ENCODE results near the gene LOXHD1. TPM values are rescaled to one million over a fixed set of nuclear protein-coding genes. Genes with fewer than 3 reads are reported as not detected.

Gene LOXHD1, protein sequence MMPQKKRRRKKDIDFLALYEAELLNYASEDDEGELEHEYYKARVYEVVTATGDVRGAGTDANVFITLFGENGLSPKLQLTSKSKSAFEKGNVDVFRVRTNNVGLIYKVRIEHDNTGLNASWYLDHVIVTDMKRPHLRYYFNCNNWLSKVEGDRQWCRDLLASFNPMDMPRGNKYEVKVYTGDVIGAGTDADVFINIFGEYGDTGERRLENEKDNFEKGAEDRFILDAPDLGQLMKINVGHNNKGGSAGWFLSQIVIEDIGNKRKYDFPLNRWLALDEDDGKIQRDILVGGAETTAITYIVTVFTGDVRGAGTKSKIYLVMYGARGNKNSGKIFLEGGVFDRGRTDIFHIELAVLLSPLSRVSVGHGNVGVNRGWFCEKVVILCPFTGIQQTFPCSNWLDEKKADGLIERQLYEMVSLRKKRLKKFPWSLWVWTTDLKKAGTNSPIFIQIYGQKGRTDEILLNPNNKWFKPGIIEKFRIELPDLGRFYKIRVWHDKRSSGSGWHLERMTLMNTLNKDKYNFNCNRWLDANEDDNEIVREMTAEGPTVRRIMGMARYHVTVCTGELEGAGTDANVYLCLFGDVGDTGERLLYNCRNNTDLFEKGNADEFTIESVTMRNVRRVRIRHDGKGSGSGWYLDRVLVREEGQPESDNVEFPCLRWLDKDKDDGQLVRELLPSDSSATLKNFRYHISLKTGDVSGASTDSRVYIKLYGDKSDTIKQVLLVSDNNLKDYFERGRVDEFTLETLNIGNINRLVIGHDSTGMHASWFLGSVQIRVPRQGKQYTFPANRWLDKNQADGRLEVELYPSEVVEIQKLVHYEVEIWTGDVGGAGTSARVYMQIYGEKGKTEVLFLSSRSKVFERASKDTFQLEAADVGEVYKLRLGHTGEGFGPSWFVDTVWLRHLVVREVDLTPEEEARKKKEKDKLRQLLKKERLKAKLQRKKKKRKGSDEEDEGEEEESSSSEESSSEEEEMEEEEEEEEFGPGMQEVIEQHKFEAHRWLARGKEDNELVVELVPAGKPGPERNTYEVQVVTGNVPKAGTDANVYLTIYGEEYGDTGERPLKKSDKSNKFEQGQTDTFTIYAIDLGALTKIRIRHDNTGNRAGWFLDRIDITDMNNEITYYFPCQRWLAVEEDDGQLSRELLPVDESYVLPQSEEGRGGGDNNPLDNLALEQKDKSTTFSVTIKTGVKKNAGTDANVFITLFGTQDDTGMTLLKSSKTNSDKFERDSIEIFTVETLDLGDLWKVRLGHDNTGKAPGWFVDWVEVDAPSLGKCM (N-terminal part only)
- total RNA-seq: 1 to 10 TPM in 3 of 6 donors, under 1 TPM in 3; 0.30 to 7.3 (median 1.00) TPM

DNA sequence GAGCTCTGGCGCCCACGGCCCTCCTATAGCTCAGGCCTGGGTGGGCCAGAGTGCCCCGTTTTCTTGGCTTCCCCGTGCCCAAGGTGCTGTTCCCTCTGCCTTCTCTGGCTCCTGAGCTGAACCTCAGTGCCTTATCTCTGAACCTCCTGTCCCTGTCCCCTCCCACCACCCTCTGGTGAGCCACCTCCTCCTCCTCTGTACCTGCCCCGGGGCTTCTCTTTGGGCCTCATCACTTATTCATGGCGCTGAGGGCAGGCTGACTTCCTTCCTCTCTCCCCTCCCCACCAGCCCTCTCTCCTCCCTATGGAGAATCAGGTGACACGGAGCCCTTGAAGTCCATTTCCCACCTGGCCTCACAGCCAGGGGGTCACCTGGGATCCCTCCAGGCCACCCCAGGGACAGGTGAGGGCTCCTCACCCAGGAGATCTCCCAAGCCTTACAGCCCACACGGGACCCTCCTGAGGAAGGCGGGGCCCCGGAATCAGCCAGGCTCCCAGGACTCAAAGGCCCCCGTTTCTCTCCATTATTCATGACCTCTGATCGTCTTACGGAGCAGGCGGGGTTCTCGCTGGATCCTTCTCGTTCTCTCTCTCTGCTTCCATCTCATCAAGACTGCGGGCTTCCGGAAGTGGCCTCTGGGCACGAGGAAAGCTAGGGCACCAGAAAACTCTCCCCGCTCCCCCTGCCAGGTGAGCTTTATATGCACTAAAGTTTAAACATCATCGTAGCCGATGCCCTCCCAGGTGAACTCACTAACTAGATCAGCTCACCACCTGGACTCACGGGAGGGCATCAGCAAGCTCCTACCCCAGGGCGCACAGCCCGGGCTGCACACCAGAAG lies at the start of gene LOXHD1:
Gene LOXHD1, minus strand, starts transcription at position 106 of the 841 bp plus-strand sequence. CDS start 187 bp downstream, outside the sequence.
- ATAC-seq (ENCODE audit: low FRiP score in 2 of 2) (no peak), DNase-seq (peak in 1 of 2 donors; percentile 22)
- Histone ChIP-seq H3K4me3 (no peak within 1 kb of the TSS), H3K36me3 (no peaks in the 10 kb centered on the region), H3K27me3 (no peaks in the 10 kb centered on the region), H3K27ac (no peak within 1 kb of the TSS), H3K9me3 (no peaks in the 10 kb centered on the region), H3K4me1 (no peaks in the 10 kb centered on the region)
- TF ChIP-seq, protein P1, sequence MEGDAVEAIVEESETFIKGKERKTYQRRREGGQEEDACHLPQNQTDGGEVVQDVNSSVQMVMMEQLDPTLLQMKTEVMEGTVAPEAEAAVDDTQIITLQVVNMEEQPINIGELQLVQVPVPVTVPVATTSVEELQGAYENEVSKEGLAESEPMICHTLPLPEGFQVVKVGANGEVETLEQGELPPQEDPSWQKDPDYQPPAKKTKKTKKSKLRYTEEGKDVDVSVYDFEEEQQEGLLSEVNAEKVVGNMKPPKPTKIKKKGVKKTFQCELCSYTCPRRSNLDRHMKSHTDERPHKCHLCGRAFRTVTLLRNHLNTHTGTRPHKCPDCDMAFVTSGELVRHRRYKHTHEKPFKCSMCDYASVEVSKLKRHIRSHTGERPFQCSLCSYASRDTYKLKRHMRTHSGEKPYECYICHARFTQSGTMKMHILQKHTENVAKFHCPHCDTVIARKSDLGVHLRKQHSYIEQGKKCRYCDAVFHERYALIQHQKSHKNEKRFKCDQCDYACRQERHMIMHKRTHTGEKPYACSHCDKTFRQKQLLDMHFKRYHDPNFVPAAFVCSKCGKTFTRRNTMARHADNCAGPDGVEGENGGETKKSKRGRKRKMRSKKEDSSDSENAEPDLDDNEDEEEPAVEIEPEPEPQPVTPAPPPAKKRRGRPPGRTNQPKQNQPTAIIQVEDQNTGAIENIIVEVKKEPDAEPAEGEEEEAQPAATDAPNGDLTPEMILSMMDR (IDR thresholded peaks at IDR 0.05): no peak
- TF ChIP-seq POLR2A (IDR thresholded peaks at IDR 0.05) (no peak), POLR2AphosphoS5 (IDR thresholded peaks at IDR 0.05) (no peak), EP300 (IDR thresholded peaks at IDR 0.05) (no peak)
- 80 to 85% methylated on average over 25 of the region's 25 CpGs for WGBS, 2 donors

DNA sequence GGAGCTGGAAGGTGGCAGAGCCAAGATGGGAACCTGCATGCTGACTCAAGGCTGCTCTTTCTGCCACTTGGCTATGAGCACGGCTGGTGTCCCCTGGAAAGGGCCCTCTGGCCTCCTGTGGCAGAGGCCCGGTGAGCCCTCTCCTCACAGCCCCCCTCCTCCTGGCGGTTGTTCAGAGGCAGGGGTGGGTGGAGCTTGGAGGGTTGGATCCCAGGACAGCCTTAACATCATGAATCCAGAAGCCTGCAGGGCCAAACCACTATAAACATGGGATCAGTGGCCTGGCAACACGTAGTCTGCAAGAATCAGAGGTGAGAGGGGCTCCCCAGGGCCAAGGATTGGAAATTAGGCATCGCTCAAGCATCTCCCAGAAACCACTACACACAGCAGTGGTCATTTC lies 48.5 kb upstream of the LOXHD1 start:
- 65 to 100% methylated on average over 1 to 5 of the region's 5 CpGs for WGBS, 2 donors
- Histone ChIP-seq H3K4me3 (no peak overlapping the region), H3K27ac (no peak overlapping the region), H3K9me3 (no peaks in the 10 kb centered on the region), H3K36me3 (no peaks in the 10 kb centered on the region), H3K27me3 (no peaks in the 10 kb centered on the region), H3K4me1 (no peaks in the 10 kb centered on the region)
- ATAC-seq (ENCODE audit: low FRiP score in 2 of 2) (no peak), DNase-seq (no peak)
- no peak for TF ChIP-seq POLR2A (IDR thresholded peaks at IDR 0.05)
- no peak for TF ChIP-seq EP300 (IDR thresholded peaks at IDR 0.05)
- TF ChIP-seq POLR2AphosphoS5 (IDR thresholded peaks at IDR 0.05): no peak
- TF ChIP-seq, protein P1 (IDR thresholded peaks at IDR 0.05): no peak

DNA sequence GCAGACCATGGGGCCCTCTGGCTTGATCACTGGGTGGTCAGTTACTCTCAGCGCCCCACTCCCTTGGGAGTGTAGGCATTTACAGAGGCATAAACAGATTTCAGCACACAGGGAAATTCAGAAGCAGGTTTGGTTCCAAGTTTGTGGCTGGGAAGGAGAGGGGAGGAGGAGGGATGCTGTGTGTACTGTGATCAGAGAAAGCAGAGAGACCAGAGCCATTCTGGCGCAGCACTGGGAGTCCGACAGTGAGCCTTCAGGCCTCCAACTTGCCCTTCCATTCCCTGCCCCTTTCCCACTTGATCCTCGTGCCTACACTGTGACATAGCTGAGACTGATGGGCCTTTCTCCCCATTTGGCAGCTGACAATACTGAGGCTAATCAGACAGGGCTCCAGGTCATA lies 47.8 kb upstream of the LOXHD1 start:
- ATAC-seq (ENCODE audit: low FRiP score in 2 of 2): no peak
- Histone ChIP-seq H3K27me3 (no peaks in the 10 kb centered on the region), H3K36me3 (no peaks in the 10 kb centered on the region), H3K27ac (no peak overlapping the region), H3K9me3 (no peaks in the 10 kb centered on the region), H3K4me3 (no peak overlapping the region), H3K4me1 (no peaks in the 10 kb centered on the region)
- TF ChIP-seq, protein P1 (IDR thresholded peaks at IDR 0.05): no peak
- TF ChIP-seq EP300 (IDR thresholded peaks at IDR 0.05) (no peak), POLR2AphosphoS5 (IDR thresholded peaks at IDR 0.05) (no peak), POLR2A (IDR thresholded peaks at IDR 0.05) (no peak)
- no peak for DNase-seq
- WGBS, 2 donors: 84 to 93% methylated on average over 4 of the region's 4 CpGs

DNA sequence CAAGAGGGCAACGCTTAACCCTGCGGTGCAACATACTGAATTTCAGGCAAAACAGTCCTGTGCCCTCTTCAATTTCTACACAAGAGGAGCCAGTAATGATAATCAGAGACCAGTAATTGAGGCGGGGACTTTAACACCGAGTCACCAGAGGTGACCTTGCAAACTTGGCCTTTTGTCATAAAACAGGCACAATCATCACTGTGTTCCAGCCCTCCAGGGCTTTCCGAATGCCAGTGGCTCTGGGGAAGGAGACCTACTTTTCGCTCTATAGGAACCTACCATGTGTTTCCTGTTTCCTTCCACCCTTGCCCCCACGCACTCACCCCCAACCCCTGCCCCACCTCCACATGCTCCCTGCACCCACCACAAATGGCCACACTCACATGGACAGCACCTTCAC lies 47.2 kb upstream of the LOXHD1 start:
- no peaks in the 10 kb centered on the region for H3K4me1 ChIP-seq
- TF ChIP-seq, protein P1 (IDR thresholded peaks at IDR 0.05): no peak
- no peak overlapping the region for H3K4me3 ChIP-seq
- DNase-seq (no peak), ATAC-seq (ENCODE audit: low FRiP score in 2 of 2) (no peak)
- H3K9me3 ChIP-seq: no peaks in the 10 kb centered on the region
- H3K27me3 ChIP-seq: no peaks in the 10 kb centered on the region
- H3K27ac ChIP-seq: no peak overlapping the region
- 65 to 68% methylated on average over 7 of the region's 7 CpGs for WGBS, 2 donors
- H3K36me3 ChIP-seq: no peaks in the 10 kb centered on the region
